HG02970 (cell line): Measurements from ENCODE around the gene FAM174B.

ENCODE experiments used
- ATAC-seq: cut with Tn5 transposase; IDR thresholded peaks from one replicate; pipeline ENCODE4 v1.9.1; 2021; ENCODE audit warnings: mild to moderate bottlenecking, moderate library complexity, moderate number of reproducible peaks; ENCODE audit not compliant: unreplicated experiment, low FRiP score

FAM174B gene

DNA sequence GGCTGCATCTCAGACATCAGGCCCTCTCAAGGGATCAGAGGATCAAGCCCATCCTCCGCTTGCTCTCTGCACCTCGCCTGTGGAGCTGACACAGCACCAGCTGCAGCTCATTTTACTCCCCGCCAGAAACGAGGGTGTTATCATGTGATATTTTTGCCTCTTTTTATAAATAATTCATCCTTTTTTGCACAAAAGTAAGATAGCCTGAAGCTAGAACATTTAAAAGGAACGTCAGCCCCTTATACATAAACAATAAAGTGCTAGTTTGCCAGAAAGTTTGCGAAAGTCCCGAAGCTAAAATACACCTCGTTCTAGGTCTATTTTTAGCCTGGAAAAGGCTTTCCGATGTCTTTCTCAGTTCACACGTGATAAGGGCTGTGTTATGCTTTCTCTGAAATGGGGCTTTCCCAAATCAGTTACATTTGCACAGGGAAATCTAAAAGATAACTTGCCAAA is 9.6 kb upstream of the FAM174B start:
- no peak for ATAC-seq

DNA sequence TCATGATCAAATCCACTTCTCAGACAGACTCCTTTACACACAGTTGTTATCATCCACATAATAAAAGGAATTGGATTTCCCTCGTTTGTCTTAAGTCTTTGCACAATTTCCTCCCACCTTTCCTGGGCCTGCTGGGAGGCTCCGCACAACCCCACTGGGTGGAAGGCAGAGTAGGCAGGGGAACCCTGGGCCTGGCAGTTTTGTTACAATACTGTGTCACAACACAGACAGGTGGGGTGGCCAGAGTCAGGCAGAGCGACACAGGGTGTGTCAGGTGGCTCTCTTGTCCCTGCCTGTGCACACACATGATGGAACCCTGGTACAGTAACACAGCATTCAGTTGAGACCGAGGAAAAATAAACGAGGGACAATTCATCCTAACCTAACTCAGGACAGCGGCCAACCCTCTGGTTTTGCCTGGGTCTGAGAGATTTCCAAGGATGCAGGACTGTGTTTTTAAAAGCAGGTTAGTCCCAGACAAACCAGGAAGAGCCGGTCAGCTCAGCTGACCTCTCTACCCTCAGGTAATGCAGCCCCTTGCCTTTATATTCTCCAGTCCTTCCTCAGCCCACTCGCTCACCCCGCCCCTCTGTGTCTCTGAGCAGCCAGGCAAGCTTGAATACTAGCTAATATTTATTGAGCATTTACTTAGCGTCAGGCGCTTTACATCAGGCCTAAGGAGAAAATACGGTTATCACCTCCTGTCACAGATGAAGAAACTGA is 8.8 kb upstream of the FAM174B start:
- no peak for ATAC-seq

DNA sequence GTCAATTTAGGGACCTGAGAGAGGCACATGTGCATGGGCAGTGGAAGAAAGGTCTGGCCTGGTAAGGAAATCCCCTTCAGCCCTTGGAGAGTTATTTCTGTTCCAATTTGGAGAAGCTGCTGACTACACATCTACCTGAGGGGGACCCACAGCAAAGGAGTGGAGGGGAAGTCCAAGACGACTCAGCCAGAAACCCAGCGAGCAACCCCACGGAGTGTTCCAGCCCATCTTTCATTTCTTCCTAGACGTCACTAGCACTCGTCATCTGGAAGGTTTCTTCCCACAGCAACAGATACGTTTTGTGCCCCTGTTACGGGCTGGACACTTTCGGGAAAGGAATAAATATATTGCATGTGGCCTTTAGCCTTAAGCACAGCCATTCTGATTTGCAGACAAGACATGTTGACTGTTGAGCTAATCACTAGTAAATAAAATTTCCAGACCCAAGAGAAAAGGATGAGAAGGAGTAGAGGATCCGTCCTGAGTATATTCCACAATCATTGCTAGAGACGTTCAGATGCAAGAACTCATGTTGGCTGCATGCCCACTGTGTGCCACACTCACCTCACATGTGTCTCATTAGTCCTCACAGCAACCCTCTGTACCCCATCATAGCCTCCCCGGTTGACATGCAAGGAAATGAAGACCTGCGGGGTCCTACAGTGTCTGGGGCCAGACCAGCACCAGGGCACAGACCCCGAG is 7.8 kb upstream of the FAM174B start:
- no peak for ATAC-seq

DNA sequence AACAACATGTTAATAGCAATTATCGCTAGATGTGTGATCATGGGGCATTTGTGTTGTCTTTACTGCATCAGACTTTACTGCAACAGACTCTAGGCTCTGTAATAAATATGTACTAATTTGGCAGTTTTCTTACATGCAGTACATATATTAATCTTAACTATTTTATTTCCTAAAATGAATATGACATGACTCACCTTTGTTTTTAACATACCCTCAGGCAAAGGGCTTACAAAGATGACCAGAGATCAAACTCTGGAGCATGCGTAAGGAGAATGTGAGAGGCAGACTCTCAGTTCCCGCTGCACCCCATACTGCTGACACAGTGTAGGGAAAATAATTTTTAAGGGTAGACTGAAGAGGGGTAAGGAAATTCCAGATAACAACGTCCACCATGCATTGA is 7.2 kb upstream of the FAM174B start:
- no peak for ATAC-seq

DNA sequence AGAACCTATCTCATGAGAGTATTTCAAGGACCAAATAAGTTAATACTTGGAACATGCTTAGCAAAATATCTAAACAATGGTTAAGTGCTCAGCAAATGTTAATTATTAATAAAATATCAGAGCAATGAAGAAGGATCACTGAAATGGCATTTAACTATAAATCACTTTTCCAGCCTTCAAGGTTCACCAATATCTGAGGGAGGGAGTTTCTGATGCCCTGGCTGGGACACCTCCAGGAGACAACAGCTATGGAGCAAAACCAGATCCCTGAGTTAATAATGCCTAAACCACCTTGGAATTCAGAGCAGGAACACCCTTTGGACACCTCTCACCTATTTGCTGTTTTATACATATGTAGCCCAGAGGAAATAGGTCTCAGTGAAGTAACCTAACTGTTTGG is 6.4 kb upstream of the FAM174B start:
- no peak for ATAC-seq

DNA sequence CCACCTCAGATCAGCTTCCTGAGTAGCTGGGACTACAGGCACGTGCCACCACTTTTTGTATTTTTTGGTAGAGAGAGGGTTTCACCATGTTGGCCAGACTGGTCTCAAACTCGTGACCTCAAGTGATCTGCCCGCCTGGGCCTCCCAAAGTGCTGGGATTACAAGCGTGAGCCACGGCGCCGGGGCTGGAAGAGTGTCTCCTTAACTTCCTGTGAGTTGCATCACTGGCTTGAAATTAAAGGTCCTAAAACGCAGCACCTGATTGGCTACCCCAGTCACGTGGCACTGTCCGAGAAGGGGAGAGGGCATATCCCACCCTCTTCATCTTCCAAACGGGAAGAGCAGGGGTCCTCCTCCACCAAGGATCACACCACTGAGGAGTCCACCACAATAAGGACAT is 5.5 kb upstream of the FAM174B start:
- no peak for ATAC-seq

GRCh38 chr15:92657486-92657885 is 1.9 kb upstream of the FAM174B start:
- no peak for ATAC-seq

DNA sequence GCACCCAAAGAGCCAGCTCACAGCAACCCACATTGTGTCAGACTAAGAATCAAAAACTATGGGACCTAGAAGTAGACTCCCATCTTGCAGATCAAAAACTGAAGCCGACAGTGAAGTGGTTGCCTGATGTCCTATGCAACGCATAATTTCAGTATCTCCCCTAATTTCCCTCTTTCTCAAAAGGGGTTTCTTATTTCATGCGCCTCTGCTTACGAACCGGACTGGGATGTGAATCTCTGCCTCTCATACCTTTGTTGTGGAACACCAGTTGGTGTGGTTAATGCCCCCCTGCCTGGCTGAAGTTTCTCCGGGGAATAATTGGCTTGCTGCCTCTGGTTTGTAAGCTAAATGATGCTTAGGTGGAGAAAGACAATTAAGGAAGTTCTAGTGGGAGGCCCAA is 514 bp upstream of the FAM174B start:
- no peak for ATAC-seq

DNA sequence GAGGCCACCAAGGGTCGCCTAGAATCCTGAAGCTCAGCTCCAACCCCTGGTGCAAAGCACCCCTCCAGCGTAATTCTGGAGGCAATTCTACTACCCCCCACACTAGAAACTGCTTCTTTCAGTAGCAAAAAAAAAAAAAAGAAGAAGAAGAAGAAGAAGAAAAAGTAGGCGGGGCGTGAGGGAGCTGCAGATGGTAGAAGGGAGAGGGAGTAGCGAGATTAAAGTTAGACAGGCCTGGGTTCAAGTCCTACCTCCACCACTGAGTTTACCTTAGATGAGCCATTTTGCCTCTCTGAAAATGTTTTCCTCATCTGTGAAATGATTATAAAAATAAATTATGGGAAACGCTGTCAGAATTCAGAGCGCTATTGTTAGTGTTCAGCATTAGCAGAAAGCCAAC is 913 bp downstream of the FAM174B start:
- no peak for ATAC-seq

DNA sequence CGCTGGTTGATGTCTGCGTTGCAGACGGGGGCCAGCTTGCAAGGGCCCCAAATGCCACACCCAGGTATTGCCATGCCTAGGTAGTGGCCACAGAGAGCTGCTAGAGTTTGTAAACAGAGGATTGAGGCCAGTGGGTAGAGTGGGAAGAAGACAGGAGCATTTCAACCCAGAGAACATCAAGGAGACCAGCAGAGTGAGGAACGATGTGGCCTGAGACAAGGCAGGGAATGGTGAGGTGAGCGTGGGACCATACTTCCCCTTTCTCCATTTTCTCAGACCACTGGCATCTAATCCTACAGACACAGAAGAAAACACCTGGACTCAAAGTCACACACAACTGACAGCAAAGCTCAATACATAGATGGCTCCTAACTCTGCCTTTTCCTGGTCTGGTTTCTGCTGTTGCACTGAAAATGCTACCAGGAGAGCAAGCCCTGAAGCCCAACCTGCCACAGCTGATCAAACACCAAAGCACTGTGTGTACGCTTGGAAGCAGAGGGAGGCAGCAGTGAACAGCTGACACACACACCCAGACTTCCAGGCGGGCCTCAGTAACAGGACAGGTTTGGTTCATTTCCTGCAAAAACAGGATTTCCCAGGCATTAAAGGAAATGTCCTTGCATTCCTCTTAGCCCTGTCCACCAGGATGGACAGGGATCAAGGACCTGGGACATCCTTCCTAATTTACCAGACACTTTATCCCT is 1.6 kb downstream of the FAM174B start:
- ATAC-seq: no peak

DNA sequence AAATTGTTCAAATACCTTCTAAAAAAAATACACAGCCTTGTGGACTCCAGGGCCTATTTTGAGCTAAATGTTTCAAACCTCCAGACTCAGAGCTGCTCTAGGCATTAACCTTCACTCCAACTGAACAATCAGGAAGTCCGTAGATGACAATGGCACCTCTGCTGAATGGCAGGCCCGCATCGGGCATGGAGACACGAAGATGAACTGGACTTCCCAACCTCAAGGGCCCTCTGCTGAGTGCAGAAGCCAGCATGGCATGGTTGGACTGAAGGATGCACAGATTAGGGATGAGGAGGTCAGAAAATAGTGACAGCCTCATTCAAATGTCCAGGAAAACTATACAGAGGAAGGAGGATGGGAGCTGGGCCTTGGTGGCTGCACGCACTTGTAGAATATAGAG is 2.2 kb downstream of the FAM174B start:
- no peak for ATAC-seq

DNA sequence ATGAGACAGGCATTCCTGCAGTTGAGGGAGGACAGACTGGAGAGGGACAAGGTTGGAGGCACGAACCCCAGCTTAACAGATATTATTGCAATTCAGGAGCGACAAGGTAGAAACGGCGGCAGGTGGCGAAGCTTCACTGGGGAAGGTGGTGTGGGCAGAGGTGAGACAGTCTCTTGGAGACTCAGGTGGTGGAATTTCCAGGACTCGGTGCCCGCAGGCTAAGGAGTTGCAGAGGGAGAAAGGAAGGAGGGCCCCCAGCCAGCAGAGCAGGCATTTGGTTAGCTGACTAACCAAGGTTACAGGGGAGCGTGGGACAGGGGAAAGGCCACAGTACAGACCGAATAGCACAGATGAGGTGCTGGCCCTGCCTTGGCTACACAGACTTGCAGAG is 3.0 kb downstream of the FAM174B start:
- ATAC-seq: no peak

DNA sequence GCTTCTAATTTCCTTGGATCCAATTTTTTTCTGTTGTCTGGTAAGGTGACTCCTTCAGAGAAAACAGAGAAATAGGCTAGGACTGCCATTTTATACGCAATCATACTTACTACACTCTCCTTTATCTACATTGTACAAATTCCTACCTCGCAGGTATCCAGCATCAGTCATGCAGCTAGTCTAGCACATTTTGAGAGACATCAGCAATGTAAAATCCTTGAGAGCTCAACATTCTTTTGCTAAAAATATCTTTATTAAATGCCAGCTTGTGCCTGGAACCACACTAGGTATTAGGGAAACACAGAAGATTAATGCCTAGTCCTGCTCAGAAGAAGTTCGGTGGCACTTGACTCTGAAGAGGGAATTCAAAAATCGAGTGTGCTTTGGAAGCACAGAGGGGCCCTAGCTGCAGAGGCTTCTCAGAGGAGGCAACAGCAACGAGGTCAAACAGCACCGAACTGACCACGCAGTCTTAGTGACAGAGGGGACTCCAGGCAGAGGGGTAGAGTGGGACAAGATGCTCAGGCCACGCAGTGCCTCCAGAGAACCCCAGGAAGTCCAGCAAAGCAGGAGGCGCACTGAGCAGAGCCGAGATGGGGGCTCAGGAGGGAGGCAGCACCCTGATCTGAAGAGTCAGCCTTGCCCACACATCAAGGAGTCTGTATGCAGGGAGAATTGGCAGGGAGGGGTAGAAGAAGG is 3.5 kb downstream of the FAM174B start:
- ATAC-seq: no peak

GRCh38 chr15:92650966-92651365 is 4.6 kb downstream of the FAM174B start:
- no peak for ATAC-seq

DNA sequence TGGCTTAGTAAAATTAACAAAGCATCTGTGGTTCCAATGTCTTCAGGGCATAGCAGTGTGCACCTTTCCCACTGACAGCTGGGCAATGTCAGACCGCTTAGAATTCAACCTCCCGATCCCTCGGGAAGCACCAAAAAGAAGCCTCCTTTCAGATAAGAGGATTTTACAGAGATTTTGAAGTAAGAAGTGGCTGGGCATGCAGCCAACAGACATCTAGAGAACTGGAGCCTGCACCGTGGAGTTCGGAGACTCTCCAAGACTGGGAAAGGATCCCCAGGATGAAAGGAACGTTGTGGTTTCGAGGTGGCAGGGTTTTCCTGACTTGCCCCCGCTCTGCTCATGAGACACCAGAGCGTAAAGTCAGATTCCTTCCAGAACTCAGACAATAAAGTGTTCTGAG is 5.3 kb downstream of the FAM174B start:
- no peak for ATAC-seq

GRCh38 chr15:92648190-92648875 is 7.2 kb downstream of the FAM174B start:
- no peak for ATAC-seq

GRCh38 chr15:92647467-92648163 is 8.0 kb downstream of the FAM174B start:
- no peak for ATAC-seq

DNA sequence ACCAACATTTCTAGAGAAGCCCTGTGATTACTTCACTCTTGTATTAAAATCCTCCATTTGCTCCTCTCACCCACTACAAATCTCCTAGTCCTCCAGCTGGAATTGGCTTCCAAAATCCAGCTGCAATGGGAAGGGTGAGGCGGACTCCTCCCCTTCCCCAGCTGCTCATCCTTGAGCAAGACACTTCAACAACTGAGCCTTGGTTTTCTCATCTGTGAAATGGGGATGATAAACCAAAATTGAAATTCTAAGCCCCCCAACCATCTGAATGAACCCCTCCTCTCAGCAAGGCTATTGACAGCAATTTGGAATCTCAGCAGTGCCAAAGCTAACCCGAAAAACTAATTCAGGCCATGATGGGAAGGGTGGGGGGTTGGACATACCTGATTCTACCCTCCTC is 9.4 kb downstream of the FAM174B start:
- ATAC-seq: no peak

GRCh38 chr15:92645731-92646130 is 9.8 kb downstream of the FAM174B start:
- no peak for ATAC-seq
